Adrenal gland (tissue), 5 donors: Measurements from ENCODE around the gene SEC62.

ENCODE experiments used
- CTCF ChIP-seq, 6 experiments: fragments of 450-650 bp in 4 of 6; fragments of 200-600 bp in 2 of 6; sonication (generic) in 1 of 6; IDR thresholded peaks; 1 replicate in 5 of 6; 2 replicates in 1 of 6; pipeline versions ENCODE4 v1.5.1 to v1.8.0; 2016 to 2021; ENCODE audit warnings: antibody characterized with exemption in 6 of 6, mild to moderate bottlenecking in 2 of 6, moderate library complexity in 1 of 6
- POLR2A ChIP-seq, 2 donors: fragments of 450-650 bp; IDR thresholded peaks; one replicate each; pipeline ENCODE4 v1.6.1; 2017; ENCODE audit warnings: antibody characterized with exemption in 2 of 2, mild to moderate bottlenecking in 2 of 2, moderate library complexity in 1 of 2
- donor health status: DM: no; HTN: no; CAD: no.

GRCh38 chr3:169970847-169971246 lies 4.2 kb downstream of the SEC62 start:
- TF ChIP-seq POLR2A (IDR thresholded peaks at IDR 0.05) (no peak), CTCF (IDR thresholded peaks at IDR 0.05) (no peak)
